Esophagus squamous epithelium (tissue), 5 donors: ENCODE data around the gene RUNX1. TPM values are rescaled to one million over a fixed set of nuclear protein-coding genes. Genes with fewer than 3 reads are reported as not detected.
A peak's percentile ranks its signal among the peaks of the same experiment; 100 is the strongest.

ENCODE experiments used
- DNase-seq: peaks from one replicate; lab custom pipeline; 2025; lab: John Stamatoyannopoulos, UW
- H3K27ac ChIP-seq, 4 donors: fragments of 200-600 bp; sonication (generic); one replicate each; pipeline ENCODE4 v1.5.1; 2016 to 2019; ENCODE audit warnings: mild to moderate bottlenecking in 1 of 4
- H3K27me3 ChIP-seq, 4 donors: fragments of 200-600 bp; sonication (generic); 1 replicate in 3 of 4; 2 replicates in 1 of 4; pipeline versions ENCODE4 v1.5.1 to v1.6.0; 2017 to 2021; ENCODE audit warnings: antibody characterized with exemption in 1 of 4
- H3K36me3 ChIP-seq, 3 donors: fragments of 200-600 bp; sonication (generic); one replicate each; pipeline ENCODE4 v1.5.1; 2016 to 2019
- H3K4me1 ChIP-seq, 3 donors: fragments of 200-600 bp; sonication (generic); one replicate each; pipeline ENCODE4 v1.5.1; 2017 to 2019
- H3K4me3 ChIP-seq, 4 donors: fragments of 200-600 bp; sonication (generic); 1 replicate in 3 of 4; 2 replicates in 1 of 4; pipeline ENCODE4 v1.5.1; 2016 to 2019; ENCODE audit warnings: mild to moderate bottlenecking in 2 of 4, moderate library complexity in 1 of 4
- H3K9me3 ChIP-seq, 3 donors: fragments of 200-600 bp; sonication (generic); one replicate each; pipeline ENCODE4 v1.5.1; 2016 to 2019
- POLR2A ChIP-seq, 4 donors: fragments of 450-650 bp; IDR thresholded peaks; one replicate each; pipeline ENCODE4 v1.6.1; 2017; ENCODE audit warnings: antibody characterized with exemption in 4 of 4, mild to moderate bottlenecking in 4 of 4, moderate library complexity in 3 of 4
- WGBS, 2 donors: methylation state at CpG; one replicate each; pipeline ENCODE4 v1.1.5; 2018; 5-methylcytosine and 5-hydroxymethylcytosine counted together
- intact Hi-C: fragments of 100-400 bp; cut with DNase I; formaldehyde crosslinking; loops from one replicate; pipeline ENCODE4 v1.15.0; 2022
- total RNA-seq, 4 donors: library from RNA; depleted of rRNA; stranded (reverse); fragments of >200 nt; gene quantifications; one replicate each; pipeline ENCODE4 v1.1.0, GENCODE V29; 2016
- TF ChIP-seq, protein P1 (sequence below), 6 experiments: fragments of 450-650 bp in 4 of 6; fragments of 200-600 bp in 2 of 6; sonication (generic) in 2 of 6; IDR thresholded peaks; one replicate each; pipeline ENCODE4 v1.5.1; 2016 to 2019; ENCODE audit warnings: antibody characterized with exemption in 6 of 6, mild to moderate bottlenecking in 4 of 6, moderate library complexity in 4 of 6
- donor health status: DM: yes; HTN: yes; CAD: no.

Gene RUNX1
- total RNA-seq, 4 donors from 2014 or later, result 8.2 to 25.4 (median 18.3) TPM

DNA sequence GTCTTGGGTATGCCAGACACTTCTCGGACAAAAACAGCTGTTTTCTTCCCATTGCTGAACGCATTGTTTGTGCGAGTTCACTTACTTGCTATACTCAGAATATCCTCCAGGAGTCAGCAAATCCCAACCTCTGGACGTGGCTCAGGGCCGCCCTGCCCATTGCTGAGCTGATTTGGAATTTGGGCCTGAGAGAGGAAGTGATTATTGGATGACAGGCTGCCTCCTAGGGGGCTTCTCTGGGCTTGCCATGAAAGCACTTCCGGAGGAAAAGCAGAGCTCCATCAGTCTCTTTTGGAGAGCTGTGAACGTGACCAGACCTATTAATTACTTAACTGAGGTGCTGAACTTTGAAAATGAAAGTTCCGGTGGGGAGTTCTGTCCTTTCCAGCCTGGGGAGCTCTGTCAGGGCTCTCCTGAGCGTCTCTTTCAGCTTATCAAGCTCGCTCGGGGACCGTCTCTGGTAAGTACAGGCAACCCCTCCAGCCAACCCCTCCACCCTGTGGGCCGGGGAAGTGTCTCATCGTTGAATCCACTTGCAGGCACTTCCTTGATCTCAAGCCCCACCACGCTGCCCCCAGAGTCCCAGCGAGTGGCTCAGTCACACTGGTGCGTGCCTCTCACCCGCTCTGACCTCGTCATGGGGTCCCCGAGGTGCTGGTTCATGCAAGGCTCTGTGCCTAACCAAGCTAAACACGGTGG is 303.4 kb downstream of the RUNX1 start:
- intact Hi-C loops, result loop anchor here (10.0 kb wide), 1 partner anchor 659 kb away; no protein-coding TSS in a partner anchor
- no peak for TF ChIP-seq POLR2A (IDR thresholded peaks at IDR 0.05)
- TF ChIP-seq, protein P1, sequence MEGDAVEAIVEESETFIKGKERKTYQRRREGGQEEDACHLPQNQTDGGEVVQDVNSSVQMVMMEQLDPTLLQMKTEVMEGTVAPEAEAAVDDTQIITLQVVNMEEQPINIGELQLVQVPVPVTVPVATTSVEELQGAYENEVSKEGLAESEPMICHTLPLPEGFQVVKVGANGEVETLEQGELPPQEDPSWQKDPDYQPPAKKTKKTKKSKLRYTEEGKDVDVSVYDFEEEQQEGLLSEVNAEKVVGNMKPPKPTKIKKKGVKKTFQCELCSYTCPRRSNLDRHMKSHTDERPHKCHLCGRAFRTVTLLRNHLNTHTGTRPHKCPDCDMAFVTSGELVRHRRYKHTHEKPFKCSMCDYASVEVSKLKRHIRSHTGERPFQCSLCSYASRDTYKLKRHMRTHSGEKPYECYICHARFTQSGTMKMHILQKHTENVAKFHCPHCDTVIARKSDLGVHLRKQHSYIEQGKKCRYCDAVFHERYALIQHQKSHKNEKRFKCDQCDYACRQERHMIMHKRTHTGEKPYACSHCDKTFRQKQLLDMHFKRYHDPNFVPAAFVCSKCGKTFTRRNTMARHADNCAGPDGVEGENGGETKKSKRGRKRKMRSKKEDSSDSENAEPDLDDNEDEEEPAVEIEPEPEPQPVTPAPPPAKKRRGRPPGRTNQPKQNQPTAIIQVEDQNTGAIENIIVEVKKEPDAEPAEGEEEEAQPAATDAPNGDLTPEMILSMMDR (IDR thresholded peaks at IDR 0.05), result peak; percentile 62 to 95 (median 88)
- H3K4me1 ChIP-seq, result peaks cover 3 to 33% (median 15%) of the 10 kb centered on the region in 3 donors
- H3K9me3 ChIP-seq, result no peaks in the 10 kb centered on the region
- peak; percentile 2 for DNase-seq
- 3 to 30% methylated on average over 6 to 12 of the region's 21 CpGs for WGBS, 2 donors
- H3K4me3 ChIP-seq, result peak overlapping the region in 1 of 4 donors; percentile 37
- peaks cover 0 to 26% (median 0%) of the 10 kb centered on the region in 4 donors for H3K27me3 ChIP-seq
- H3K36me3 ChIP-seq, result no peaks in the 10 kb centered on the region
- peak overlapping the region in 1 of 4 donors; percentile 5 for H3K27ac ChIP-seq

DNA sequence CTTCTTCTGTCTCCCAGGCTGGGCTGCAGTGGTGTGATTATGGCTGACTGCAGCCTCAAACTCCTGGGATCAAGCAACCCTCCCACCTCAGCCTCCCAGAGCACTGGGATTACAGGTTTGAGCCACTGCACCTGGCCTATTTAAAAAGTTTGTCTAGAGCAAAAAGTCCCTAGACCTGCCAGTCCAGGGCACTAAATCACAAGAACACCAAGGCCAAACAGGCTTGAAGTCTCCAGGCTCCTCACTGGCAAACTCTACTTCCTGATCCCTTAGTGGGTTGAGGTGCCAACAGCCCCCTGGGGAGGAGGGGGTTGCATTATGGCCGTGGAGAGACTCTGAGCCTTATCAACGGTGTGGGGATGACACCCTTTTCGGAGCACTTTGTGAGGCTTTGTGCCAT is 304.3 kb downstream of the RUNX1 start:
- Histone ChIP-seq H3K27me3 (peaks cover 0 to 32% (median 0%) of the 10 kb centered on the region in 4 donors), H3K9me3 (no peaks in the 10 kb centered on the region), H3K4me1 (peaks cover 3 to 33% (median 15%) of the 10 kb centered on the region in 3 donors), H3K36me3 (no peaks in the 10 kb centered on the region), H3K27ac (peak overlapping the region in 3 of 4 donors; percentile 5 to 51 (median 7)), H3K4me3 (no peak overlapping the region)
- TF ChIP-seq, protein P1 (IDR thresholded peaks at IDR 0.05), result no peak
- no peak for TF ChIP-seq POLR2A (IDR thresholded peaks at IDR 0.05)
- intact Hi-C loops, result loop anchor here (10.0 kb wide), 1 partner anchor 660 kb away; no protein-coding TSS in a partner anchor
- 0 to 12% methylated on average over 3 of the region's 3 CpGs for WGBS, 2 donors
- no peak for DNase-seq

DNA sequence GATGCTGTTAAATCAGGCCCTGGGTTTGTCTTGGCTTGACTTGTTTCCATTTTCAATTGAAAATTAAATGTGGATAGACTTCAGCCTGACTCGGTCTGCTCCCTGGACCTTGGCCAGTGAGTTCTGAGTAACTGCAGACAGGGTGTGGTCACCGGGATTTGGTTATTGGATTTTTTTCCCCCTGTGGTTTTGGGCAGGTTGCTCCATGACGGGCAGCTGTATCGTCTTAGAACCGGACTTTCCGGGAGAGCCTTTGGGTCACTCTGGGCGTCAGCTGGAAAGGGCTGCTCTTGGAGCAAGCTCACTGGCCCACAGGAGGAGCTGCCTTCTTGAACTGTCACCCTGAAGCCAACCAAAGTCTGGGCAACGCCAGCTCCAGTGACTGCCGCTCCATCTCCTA is 305.3 kb downstream of the RUNX1 start:
- TF ChIP-seq, protein P1 (IDR thresholded peaks at IDR 0.05), result no peak
- no peak for TF ChIP-seq POLR2A (IDR thresholded peaks at IDR 0.05)
- Histone ChIP-seq H3K4me3 (no peak overlapping the region), H3K4me1 (peaks cover 3 to 33% (median 15%) of the 10 kb centered on the region in 3 donors), H3K27ac (peak overlapping the region in 3 of 4 donors; percentile 5 to 51 (median 41)), H3K9me3 (no peaks in the 10 kb centered on the region), H3K36me3 (no peaks in the 10 kb centered on the region), H3K27me3 (peaks cover 0 to 32% (median 0%) of the 10 kb centered on the region in 4 donors)
- DNase-seq, result no peak
- 28 to 64% methylated on average over 4 to 8 of the region's 9 CpGs for WGBS, 2 donors
- intact Hi-C loops, result loop anchor here (10.0 kb wide), 1 partner anchor 661 kb away; no protein-coding TSS in a partner anchor

DNA sequence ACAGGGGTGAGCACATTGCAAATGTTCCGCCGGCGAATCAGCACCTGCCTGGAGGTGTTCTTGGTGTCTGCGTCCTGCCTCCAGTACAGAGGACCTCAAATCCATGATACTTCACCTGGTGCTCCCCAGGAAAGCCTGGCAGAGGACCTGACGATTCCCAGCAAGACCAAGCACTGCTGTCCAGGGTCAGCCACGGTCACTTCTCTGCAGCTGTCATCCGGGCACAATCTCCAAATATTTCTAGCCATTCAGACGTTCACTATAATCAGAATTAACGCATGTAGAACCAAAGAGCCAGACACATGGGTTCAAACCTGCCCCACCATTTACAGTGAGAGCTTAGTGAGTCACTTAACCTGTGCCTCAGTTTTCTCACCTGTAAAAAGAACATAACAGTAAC is 305.8 kb downstream of the RUNX1 start:
- H3K4me1 ChIP-seq, result peaks cover 3 to 33% (median 15%) of the 10 kb centered on the region in 3 donors
- no peak for DNase-seq
- H3K9me3 ChIP-seq, result no peaks in the 10 kb centered on the region
- H3K27me3 ChIP-seq, result peaks cover 0 to 32% (median 0%) of the 10 kb centered on the region in 4 donors
- intact Hi-C loops, result loop anchor here (10.0 kb wide), 1 partner anchor 662 kb away; no protein-coding TSS in a partner anchor
- TF ChIP-seq POLR2A (IDR thresholded peaks at IDR 0.05), result no peak
- TF ChIP-seq, protein P1 (IDR thresholded peaks at IDR 0.05), result no peak
- H3K27ac ChIP-seq, result peak overlapping the region in 1 of 4 donors; percentile 5
- WGBS, 2 donors, result 69 to 84% methylated on average over 5 to 9 of the region's 9 CpGs
- H3K36me3 ChIP-seq, result no peaks in the 10 kb centered on the region
- no peak overlapping the region for H3K4me3 ChIP-seq

DNA sequence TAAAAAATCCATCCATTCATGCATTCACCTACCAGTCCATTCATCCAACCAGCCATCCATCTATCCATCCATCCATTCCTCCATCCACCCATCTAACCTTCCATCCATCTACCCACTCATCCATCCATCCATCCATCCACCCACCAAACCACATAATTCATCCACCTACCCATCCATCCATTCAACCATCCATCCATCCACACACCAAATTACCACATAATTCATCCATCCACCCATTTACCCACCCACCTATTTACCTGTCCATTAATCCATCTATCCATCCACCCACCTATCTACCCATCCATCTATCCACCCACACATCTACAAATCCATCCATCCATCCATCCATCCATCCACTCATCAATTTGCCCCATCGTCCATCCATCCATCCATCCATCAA is 308.9 kb downstream of the RUNX1 start:
- peaks cover 3 to 46% (median 8%) of the 10 kb centered on the region in 3 donors for H3K4me1 ChIP-seq
- TF ChIP-seq, protein P1 (IDR thresholded peaks at IDR 0.05), result no peak
- no peak for TF ChIP-seq POLR2A (IDR thresholded peaks at IDR 0.05)
- DNase-seq, result no peak
- H3K9me3 ChIP-seq, result no peaks in the 10 kb centered on the region
- H3K4me3 ChIP-seq, result no peak overlapping the region
- H3K27me3 ChIP-seq, result peaks cover 0 to 32% (median 0%) of the 10 kb centered on the region in 4 donors
- H3K27ac ChIP-seq, result no peak overlapping the region
- no peaks in the 10 kb centered on the region for H3K36me3 ChIP-seq
- 88% methylated on average over 1 of the region's 1 CpG for WGBS, 2 donors
- intact Hi-C loops, result loop anchor here (10.0 kb wide), 1 partner anchor 665 kb away; no protein-coding TSS in a partner anchor
